OCI-LY3 (cell line): ENCODE data around the gene OR1A2.

Experiments
- H2AFZ ChIP-seq: fragments of 200-600, 300-600 bp; shearing (Covaris generic); 2 replicates; pipeline ENCODE4 v1.6.0; 2014; ENCODE audit warnings: antibody characterized with exemption, low read depth, low read length
- H3K27ac ChIP-seq: fragments of 200-600, 300-600 bp; sonication (generic); 2 replicates; pipeline ENCODE4 v1.5.1; 2014; ENCODE audit warnings: mild to moderate bottlenecking, low read length, moderate library complexity, mixed read lengths
- H3K27me3 ChIP-seq: fragments of 200-600, 300-600 bp; sonication (generic); 2 replicates; pipeline ENCODE4 v1.6.1; 2014; ENCODE audit warnings: low read depth, low read length, mixed read lengths
- H3K36me3 ChIP-seq: fragments of 200-600, 300-600 bp; sonication (generic); replicated peaks from 2 replicates; pipeline ENCODE3; 2014; ENCODE audit warnings: low read depth, low read length, mixed read lengths
- H3K4me1 ChIP-seq: fragments of 300-600, 200-600 bp; sonication (generic); 2 replicates; pipeline ENCODE4 v1.6.1; 2014; ENCODE audit warnings: low read length, mixed read lengths
- H3K4me2 ChIP-seq: fragments of 200-600, 300-600 bp; sonication (generic); 2 replicates; pipeline ENCODE4 v1.6.1; 2014; ENCODE audit warnings: low read length, mixed read lengths
- H3K4me3 ChIP-seq: fragments of 300-600, 200-600 bp; sonication (generic); 2 replicates; pipeline ENCODE4 v1.5.1; 2014; ENCODE audit warnings: antibody characterized with exemption, mild to moderate bottlenecking, low read length, moderate library complexity
- H3K79me2 ChIP-seq: fragments of 300-600, 200-600 bp; shearing (Covaris generic); 2 replicates; pipeline ENCODE4 v1.6.1; 2014; ENCODE audit warnings: mild to moderate bottlenecking, low read length, mixed read lengths
- H3K9ac ChIP-seq: fragments of 300-600, 200-600 bp; shearing (Covaris generic); 2 replicates; pipeline ENCODE4 v1.6.0; 2014; ENCODE audit warnings: mild to moderate bottlenecking, low read length, moderate library complexity
- H3K9me3 ChIP-seq: fragments of 200-600, 300-600 bp; shearing (Covaris generic); 2 replicates; pipeline ENCODE4 v1.6.1; 2014; ENCODE audit warnings: low read length, mixed read lengths; ENCODE audit not compliant: insufficient read depth
- H4K20me1 ChIP-seq: fragments of 200-600, 300-600 bp; sonication (generic); 2 replicates; pipeline ENCODE4 v1.6.1; 2016; ENCODE audit warnings: low read length, mixed read lengths; ENCODE audit not compliant: insufficient read depth
- CTCF ChIP-seq: fragments of 200-600, 300-600 bp; sonication (generic); IDR thresholded peaks from 2 replicates; pipeline ENCODE4 v1.5.1; 2014; ENCODE audit warnings: antibody characterized with exemption, low read length, low read depth
- EZH2phosphoT487 ChIP-seq: fragments of 200-600 bp; shearing (Covaris generic); IDR thresholded peaks from 2 replicates; pipeline ENCODE4 v1.6.1; 2018; ENCODE audit warnings: antibody characterized with exemption, mixed run types, low read depth

The OR1A2 gene

DNA sequence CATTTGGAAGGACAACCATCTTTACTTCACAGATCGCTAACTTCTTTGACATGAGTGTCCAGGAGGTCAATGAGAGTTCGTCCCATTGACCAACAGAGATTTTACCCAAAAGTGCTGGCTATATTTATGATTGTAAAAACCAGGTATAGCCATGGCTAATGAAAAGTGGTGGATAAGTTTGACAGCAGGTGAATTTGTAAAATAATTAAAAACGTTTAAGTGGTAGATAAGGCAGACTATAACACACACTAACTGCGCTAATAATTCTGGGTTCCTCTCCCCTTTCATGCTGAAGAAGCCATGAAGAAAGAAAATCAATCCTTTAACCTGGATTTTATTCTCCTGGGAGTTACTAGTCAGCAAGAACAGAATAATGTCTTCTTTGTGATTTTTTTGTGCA lies at the start of gene OR1A2:
OR1A2 (plus strand) TSS at position 301 of the 400 bp plus-strand sequence; CDS start at position 301, 0 bp downstream.
- Histone ChIP-seq H3K4me3 (no peak within 1 kb of the TSS), H3K9ac (no peak within 1 kb of the TSS), H4K20me1 (no peaks in the 10 kb centered on the region), H2AFZ (no peak within 1 kb of the TSS), H3K27ac (no peak within 1 kb of the TSS), H3K27me3 (no peaks in the 10 kb centered on the region), H3K79me2 (no peaks in the 10 kb centered on the region), H3K4me2 (no peak within 1 kb of the TSS), H3K4me1 (no peaks in the 10 kb centered on the region), H3K9me3 (no peaks in the 10 kb centered on the region), H3K36me3 (no peaks in the 10 kb centered on the region)
- no peak for TF ChIP-seq CTCF
- no peak for TF ChIP-seq EZH2phosphoT487

GRCh38 chr17:3157218-3157617 lies 40.1 kb upstream of the OR1A2 start:
- no peaks in the 10 kb centered on the region for H4K20me1 ChIP-seq
- no peak overlapping the region for H2AFZ ChIP-seq
- H3K79me2 ChIP-seq: no peaks in the 10 kb centered on the region
- H3K9me3 ChIP-seq: no peaks in the 10 kb centered on the region
- no peak overlapping the region for H3K27ac ChIP-seq
- 0 out of 2 replicates have a peak, but pooled peaks cover 3% of the 10 kb centered on the region for H3K27me3 ChIP-seq
- peaks cover 5% of the 10 kb centered on the region for H3K4me1 ChIP-seq
- no peak overlapping the region for H3K4me3 ChIP-seq
- no peak overlapping the region for H3K9ac ChIP-seq
- TF ChIP-seq CTCF (no peak), EZH2phosphoT487 (no peak)
- no peak overlapping the region for H3K4me2 ChIP-seq
- no peaks in the 10 kb centered on the region for H3K36me3 ChIP-seq

DNA sequence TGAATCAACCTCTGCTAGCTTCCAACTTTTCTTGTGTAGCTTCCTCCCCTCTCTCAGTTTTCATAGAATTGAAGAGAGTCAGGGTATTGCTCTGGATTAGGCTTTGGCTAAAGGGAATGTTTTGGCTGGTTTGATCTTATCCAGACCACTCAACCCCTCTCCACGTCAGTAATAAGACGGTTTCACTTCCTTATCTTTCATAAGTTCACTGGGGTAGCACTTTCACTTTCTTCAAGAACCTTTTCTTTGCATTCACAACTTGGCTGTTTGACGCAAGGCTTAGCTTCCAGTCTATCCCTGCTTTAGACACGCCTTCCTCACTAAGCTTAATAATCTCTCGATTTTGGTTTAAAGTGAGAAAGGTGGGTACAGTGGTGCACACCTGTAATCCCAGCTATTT lies 29.7 kb upstream of the OR1A2 start:
- H3K4me2 ChIP-seq: peak overlapping the region; percentile 36

DNA sequence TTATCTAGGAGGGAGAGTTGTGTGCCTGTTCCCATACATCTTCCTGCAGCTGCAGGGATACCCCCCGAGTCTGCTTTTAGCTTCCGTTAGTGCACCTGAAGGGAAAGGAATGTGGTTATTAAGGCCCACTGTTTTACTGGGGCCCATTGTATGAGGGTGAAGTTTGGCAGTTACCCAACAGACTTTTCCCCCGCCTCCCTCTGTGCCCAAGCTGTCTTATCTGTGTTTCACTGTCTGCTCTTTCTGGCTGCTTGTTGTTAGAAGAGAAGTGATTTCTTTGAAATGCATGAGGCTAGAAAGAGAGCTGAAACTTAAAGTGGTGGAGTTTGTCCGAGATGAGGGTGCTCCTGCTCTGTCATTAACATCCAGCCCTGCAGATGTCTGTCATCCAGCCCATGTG lies 7.4 kb upstream of the OR1A2 start:
- Histone ChIP-seq H3K9ac (no peak overlapping the region), H3K4me1 (no peaks in the 10 kb centered on the region), H4K20me1 (no peaks in the 10 kb centered on the region), H3K9me3 (no peaks in the 10 kb centered on the region), H2AFZ (no peak overlapping the region), H3K27ac (no peak overlapping the region), H3K79me2 (no peaks in the 10 kb centered on the region), H3K4me3 (no peak overlapping the region), H3K36me3 (no peaks in the 10 kb centered on the region), H3K4me2 (no peak overlapping the region), H3K27me3 (no peaks in the 10 kb centered on the region)
- no peak for TF ChIP-seq CTCF
- TF ChIP-seq EZH2phosphoT487: no peak

More for the DNA sequence above, 29.7 kb upstream of the OR1A2 start:
- Histone ChIP-seq H3K79me2 (no peaks in the 10 kb centered on the region), H3K4me1 (peaks cover 6% of the 10 kb centered on the region), H3K9me3 (no peaks in the 10 kb centered on the region), H3K4me3 (no peak overlapping the region), H3K9ac (no peak overlapping the region), H3K36me3 (no peaks in the 10 kb centered on the region), H3K27ac (no peak overlapping the region), H2AFZ (no peak overlapping the region), H3K27me3 (no peaks in the 10 kb centered on the region), H4K20me1 (no peaks in the 10 kb centered on the region)
- TF ChIP-seq CTCF (no peak), EZH2phosphoT487 (no peak)
